ENCODE measurements around the gene CCDC124. TPM values are rescaled to one million over a fixed set of nuclear protein-coding genes. Genes with fewer than 3 reads are reported as not detected.

CCDC124 gene
- total RNA-seq, 1 donor from 2014 or later: 70.4 TPM

DNA sequence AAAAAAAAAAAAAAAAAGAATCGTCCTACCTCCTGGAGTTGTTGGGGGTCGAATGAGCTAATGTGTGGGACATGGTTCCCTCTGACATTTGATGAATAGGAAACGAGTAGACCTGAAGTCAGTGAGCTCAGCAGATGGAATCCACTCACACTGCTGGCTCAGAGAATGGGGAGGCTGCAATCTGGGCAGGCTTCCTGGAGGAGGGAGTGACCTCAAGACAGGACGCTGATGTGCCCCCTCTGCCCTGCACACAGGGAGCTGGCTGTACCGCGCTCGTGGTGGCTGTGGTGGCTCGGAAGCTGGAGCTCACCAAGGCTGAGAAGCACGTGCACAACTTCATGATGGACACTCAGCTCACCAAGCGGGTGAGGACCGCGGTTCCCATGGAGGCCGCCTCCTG, 55.3 kb downstream of the CCDC124 start:
- H3K27ac Mint-ChIP-seq: no peak overlapping the region
- no peak for DNase-seq (ENCODE audit: low spot score in 2 of 2, unreplicated experiment in 2 of 2)
- TF ChIP-seq, protein P1, sequence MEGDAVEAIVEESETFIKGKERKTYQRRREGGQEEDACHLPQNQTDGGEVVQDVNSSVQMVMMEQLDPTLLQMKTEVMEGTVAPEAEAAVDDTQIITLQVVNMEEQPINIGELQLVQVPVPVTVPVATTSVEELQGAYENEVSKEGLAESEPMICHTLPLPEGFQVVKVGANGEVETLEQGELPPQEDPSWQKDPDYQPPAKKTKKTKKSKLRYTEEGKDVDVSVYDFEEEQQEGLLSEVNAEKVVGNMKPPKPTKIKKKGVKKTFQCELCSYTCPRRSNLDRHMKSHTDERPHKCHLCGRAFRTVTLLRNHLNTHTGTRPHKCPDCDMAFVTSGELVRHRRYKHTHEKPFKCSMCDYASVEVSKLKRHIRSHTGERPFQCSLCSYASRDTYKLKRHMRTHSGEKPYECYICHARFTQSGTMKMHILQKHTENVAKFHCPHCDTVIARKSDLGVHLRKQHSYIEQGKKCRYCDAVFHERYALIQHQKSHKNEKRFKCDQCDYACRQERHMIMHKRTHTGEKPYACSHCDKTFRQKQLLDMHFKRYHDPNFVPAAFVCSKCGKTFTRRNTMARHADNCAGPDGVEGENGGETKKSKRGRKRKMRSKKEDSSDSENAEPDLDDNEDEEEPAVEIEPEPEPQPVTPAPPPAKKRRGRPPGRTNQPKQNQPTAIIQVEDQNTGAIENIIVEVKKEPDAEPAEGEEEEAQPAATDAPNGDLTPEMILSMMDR (IDR thresholded peaks at IDR 0.05; ENCODE audit: unreplicated experiment): no peak
- H3K4me3 Mint-ChIP-seq: no peak overlapping the region
- no peaks in the 10 kb centered on the region for H3K4me1 Mint-ChIP-seq
- H3K36me3 Mint-ChIP-seq: peaks cover 8% of the 10 kb centered on the region
- no peaks in the 10 kb centered on the region for H3K9me3 Mint-ChIP-seq
- no peaks in the 10 kb centered on the region for H3K27me3 Mint-ChIP-seq (ENCODE audit: low read depth)

DNA sequence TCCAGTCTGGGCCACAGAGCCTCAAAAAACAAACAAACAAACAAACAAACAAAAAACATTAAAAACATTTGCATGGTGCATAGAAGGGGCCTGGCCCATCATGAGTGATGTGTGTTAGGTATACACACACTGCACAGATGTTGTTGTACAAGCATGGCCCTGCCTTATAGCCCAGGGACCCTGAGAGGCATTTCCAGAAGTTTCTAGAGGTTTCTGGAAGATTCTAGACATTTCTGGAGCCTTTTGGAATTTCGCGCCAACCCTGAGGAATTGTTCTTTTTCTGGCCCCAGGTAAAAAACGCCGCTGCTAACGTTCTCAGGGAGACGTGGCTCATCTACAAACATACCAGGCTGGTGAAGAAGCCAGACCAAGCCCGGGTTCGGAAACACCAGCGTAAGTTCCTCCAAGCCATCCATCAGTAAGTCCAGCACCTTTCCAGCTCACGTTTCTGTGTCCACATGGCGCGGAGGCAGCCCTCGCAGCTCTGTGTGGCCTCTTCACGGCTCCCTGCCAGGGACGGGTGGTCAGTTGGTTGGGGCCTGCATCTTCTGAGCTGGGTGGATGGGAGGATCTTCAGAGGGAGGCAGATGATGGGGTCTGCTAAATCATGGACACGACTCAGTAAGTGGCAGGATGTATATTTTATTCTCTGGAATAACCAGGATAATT, 56.7 kb downstream of the CCDC124 start:
- H3K4me3 Mint-ChIP-seq: no peak overlapping the region
- no peaks in the 10 kb centered on the region for H3K9me3 Mint-ChIP-seq
- H3K36me3 Mint-ChIP-seq: peaks cover 8% of the 10 kb centered on the region
- no peaks in the 10 kb centered on the region for H3K4me1 Mint-ChIP-seq
- H3K27me3 Mint-ChIP-seq (ENCODE audit: low read depth): no peaks in the 10 kb centered on the region
- no peak for DNase-seq (ENCODE audit: low spot score in 2 of 2, unreplicated experiment in 2 of 2)
- TF ChIP-seq, protein P1 (IDR thresholded peaks at IDR 0.05; ENCODE audit: unreplicated experiment): no peak
- no peak overlapping the region for H3K27ac Mint-ChIP-seq

DNA sequence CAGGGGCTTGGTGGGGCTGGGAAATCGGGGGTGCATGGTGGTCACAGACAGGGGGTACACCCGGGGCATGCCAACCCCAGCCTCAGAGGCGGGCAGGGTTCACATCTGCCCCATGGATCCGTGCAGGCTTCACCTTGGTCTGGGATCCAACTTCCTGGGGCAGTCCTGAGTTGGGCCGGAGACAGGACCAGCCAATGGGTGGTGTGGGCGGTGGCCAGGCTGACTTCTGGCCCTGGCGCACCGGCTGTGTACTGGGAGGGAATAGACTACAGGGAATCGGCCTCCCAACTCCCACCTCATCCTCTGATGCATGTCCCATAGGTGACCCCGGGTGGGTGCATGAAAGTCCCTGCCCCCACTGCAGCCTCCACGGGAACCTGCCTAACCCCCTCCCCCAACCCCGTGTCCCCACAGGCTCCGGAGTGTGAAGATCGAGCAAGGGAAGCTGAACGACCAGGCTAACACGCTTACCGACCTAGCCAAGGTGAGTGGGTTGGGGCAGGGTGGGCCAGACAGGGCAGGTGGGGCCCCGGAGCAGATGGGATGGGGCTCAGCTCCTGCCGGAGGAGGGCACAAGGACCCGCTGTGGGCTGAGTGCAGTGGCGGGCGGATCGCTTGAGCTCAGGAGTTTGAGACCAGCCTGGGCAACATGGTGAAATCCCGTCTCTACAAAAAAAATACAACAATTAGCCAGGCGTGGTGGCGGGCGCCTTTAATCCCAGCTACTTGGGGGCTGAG, 60.4 kb downstream of the CCDC124 start:
- DNase-seq (ENCODE audit: low spot score in 2 of 2, unreplicated experiment in 2 of 2): no peak
- no peaks in the 10 kb centered on the region for H3K4me1 Mint-ChIP-seq
- no peak overlapping the region for H3K27ac Mint-ChIP-seq
- H3K27me3 Mint-ChIP-seq (ENCODE audit: low read depth): no peaks in the 10 kb centered on the region
- no peaks in the 10 kb centered on the region for H3K9me3 Mint-ChIP-seq
- H3K4me3 Mint-ChIP-seq: no peak overlapping the region
- peaks cover 6% of the 10 kb centered on the region for H3K36me3 Mint-ChIP-seq
- TF ChIP-seq, protein P1 (IDR thresholded peaks at IDR 0.05; ENCODE audit: unreplicated experiment): no peak

Other genes starting within 250 kb of the CCDC124 start
- 0.41 to 1.1 TPM (median 0.60 TPM) in 3 replicates for gene UNC13A, start 244.7 kb upstream of the CCDC124 start, total RNA-seq
- gene MAP1S, start 213.5 kb upstream of the CCDC124 start, total RNA-seq: 66.1 to 79.0 TPM (median 68.6 TPM) in 3 replicates
- 3.8 to 6.2 TPM (median 4.6 TPM) in 3 replicates for gene FCHO1, start 181.5 kb upstream of the CCDC124 start, total RNA-seq
- gene B3GNT3, start 137.9 kb upstream of the CCDC124 start, total RNA-seq: 0.23 TPM in 1 of 3 replicates, not detected in the others
- 0.35 to 1.0 TPM (median 0.92 TPM) in 3 replicates for gene INSL3, start 111.5 kb upstream of the CCDC124 start, total RNA-seq
- gene JAK3, start 85.0 kb upstream of the CCDC124 start, total RNA-seq: 10.7 to 12.3 TPM (median 11.2 TPM) in 3 replicates
- 1,706 to 1,840 TPM (median 1,775 TPM) in 3 replicates for gene RPL18A, start 73.1 kb upstream of the CCDC124 start, total RNA-seq
- gene SLC5A5, start 61.1 kb upstream of the CCDC124 start, total RNA-seq: not detected in 3 replicates
- gene KCNN1, start 34.1 kb downstream of the CCDC124 start, total RNA-seq: 16.8 to 20.3 TPM (median 19.7 TPM) in 3 replicates
- 2.9 to 4.0 TPM (median 2.9 TPM) in 3 replicates for gene ARRDC2, start 75.2 kb downstream of the CCDC124 start, total RNA-seq
- not detected in 3 replicates for gene IL12RB1, start 153.9 kb downstream of the CCDC124 start, total RNA-seq
- 15.0 to 17.0 TPM (median 16.0 TPM) in 3 replicates for gene MAST3, start 164.8 kb downstream of the CCDC124 start, total RNA-seq
- 90.4 to 95.5 TPM (median 94.7 TPM) in 3 replicates for gene PIK3R2, start 220.1 kb downstream of the CCDC124 start, total RNA-seq
- 0.32 to 2.0 TPM (median 0.36 TPM) in 3 replicates for gene IFI30, start 240.8 kb downstream of the CCDC124 start, total RNA-seq

Measured in mesothelial cell of epicardium (in vitro differentiated cells).